Left lung (tissue), 10 donors: ENCODE results near the gene CPEB3. TPM values are rescaled to one million over a fixed set of nuclear protein-coding genes. Genes with fewer than 3 reads are reported as not detected.

ENCODE experiments used
- ATAC-seq: fragments of 200-7000 bp; cut with Tn5 transposase; one replicate; pipeline ENCODE4 v1.9.1; 2020; ENCODE audit warnings: moderate library complexity
- DNase-seq, 4 donors: peaks; one replicate each; pipeline ENCODE4 v3.0.0-alpha.2; 2013 to 2020
- H3K27ac ChIP-seq, 2 donors: fragments of 200-600 bp; sonication (generic) in 1 of 2; one replicate each; pipeline versions ENCODE4 v1.5.0 to v1.8.0; 2020 to 2021
- H3K27me3 ChIP-seq, 2 donors: fragments of 200-600 bp; sonication (generic) in 1 of 2; one replicate each; pipeline versions ENCODE4 v1.5.0 to v1.8.0; 2020 to 2021
- H3K36me3 ChIP-seq, 2 donors: fragments of 200-600 bp; sonication (generic) in 1 of 2; one replicate each; pipeline versions ENCODE4 v1.5.0 to v1.8.0; 2020 to 2021
- H3K4me1 ChIP-seq, 2 donors: fragments of 200-600 bp; one replicate each; pipeline ENCODE4 v1.8.0; 2021
- H3K4me3 ChIP-seq, 2 donors: fragments of 200-600 bp; sonication (generic) in 1 of 2; one replicate each; pipeline versions ENCODE4 v1.5.0 to v1.8.0; 2020 to 2021; ENCODE audit warnings: mild to moderate bottlenecking in 1 of 2
- H3K9me3 ChIP-seq, 2 donors: fragments of 200-600 bp; sonication (generic) in 1 of 2; one replicate each; pipeline versions ENCODE4 v1.5.0 to v1.8.0; 2020 to 2021
- CTCF ChIP-seq, 2 donors: fragments of 200-600 bp; sonication (generic) in 1 of 2; IDR thresholded peaks; one replicate each; pipeline versions ENCODE4 v1.5.0 to v1.8.0; 2021; ENCODE audit warnings: antibody characterized with exemption in 2 of 2
- intact Hi-C, 2 donors: fragments of 100-400 bp; cut with DNase I; formaldehyde crosslinking; loops; one replicate each; pipeline versions ENCODE4 v1.11.2 to v1.14.2; 2022
- polyA plus RNA-seq, 6 donors: library from polyadenylated mRNA; unstranded; fragments of 120-200 nt; gene quantifications; one replicate each; pipeline ENCODE4 v1.2.1, GENCODE V29; 2013; ENCODE audit not compliant: insufficient read length in 6 of 6
- total RNA-seq, 2 donors: library from RNA; stranded (reverse); fragmentation: NEBNext Ultra II Directional; extraction: Animal tissue kit (Norgen Biotek cat#: 25700); gene quantifications; one replicate each; pipeline ENCODE4 v1.2.1, GENCODE V29; 2021
- donor health status: DM: no; HTN: yes; CAD: no.
- donor health status: DM: no; HTN: no; CAD: no.

The CPEB3 gene
- total and polyA plus RNA-seq, 8 donors = 2.9 to 4.3 (median 3.5) TPM

DNA sequence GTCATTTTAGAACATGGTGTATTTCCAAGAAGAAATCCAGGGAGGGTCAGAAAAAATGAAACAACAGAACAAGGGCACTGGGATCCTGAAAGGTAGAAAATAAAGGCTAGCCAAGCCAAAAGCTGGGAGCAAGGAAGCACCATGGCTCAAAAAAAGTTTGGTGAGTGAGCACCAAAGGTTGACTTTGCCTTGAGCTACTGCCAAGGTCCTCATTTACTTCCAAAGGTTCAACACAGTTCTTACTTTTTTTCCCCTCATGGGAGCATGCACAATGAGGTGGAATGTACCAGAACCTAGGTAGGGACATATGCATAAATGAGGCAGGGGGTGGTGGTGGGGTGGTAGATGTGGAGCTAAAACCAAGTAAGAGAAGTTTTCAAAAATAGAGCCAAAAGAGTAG lies 182.8 kb downstream of the CPEB3 start:
- no peak for TF ChIP-seq CTCF (IDR thresholded peaks at IDR 0.05)
- Histone ChIP-seq H3K9me3 (no peaks in the 10 kb centered on the region), H3K27me3 (no peaks in the 10 kb centered on the region), H3K36me3 (no peaks in the 10 kb centered on the region), H3K4me3 (no peak overlapping the region), H3K4me1 (peaks cover 6 to 9% of the 10 kb centered on the region in 2 donors), H3K27ac (no peak overlapping the region)
- intact Hi-C loops = loop anchor here in 1 of 2 donors (10.0 kb wide), 1 partner anchor 187 kb away; the partner anchor contains the start of genes CPEB3 and MARCHF5
- ATAC-seq (no peak), DNase-seq (no peak)

- TF ChIP-seq CTCF (IDR thresholded peaks at IDR 0.05) = no peak
- H3K4me3 ChIP-seq = no peak overlapping the region
- H3K27me3 ChIP-seq = no peaks in the 10 kb centered on the region
Measured at GRCh38 chr10:92103376-92104090, 187.3 kb downstream of the CPEB3 start.

DNA sequence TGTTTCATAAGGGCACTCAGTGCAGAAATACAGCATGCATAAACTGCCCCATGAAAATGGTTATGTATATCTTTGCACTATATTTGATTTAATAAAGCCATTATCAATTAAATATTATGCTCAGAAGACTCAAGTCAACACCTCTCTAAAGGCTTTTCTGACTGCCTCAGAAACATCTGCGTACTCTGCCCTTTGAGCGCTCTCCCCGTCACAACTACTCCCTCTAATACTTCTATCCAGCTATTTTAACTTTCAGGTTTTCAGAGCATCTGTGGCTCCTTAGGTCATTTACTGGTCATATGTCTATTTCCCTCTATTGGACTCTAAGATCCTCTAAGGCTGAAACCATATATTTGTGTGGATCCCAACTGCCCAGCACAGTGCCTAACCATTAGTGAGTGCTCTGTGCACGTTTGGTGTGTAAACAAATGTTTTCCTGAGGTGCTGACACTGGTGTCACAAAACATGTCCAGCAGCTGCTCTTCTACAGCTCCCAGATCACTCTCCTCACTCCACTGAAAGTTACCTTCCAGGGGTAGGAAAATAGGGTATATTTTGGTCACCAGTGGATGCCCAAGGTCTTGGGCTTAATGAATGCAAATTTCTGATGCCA lies 188.2 kb downstream of the CPEB3 start:
- intact Hi-C loops = loop anchor here in 1 of 2 donors (10.0 kb wide), 1 partner anchor 192 kb away; the partner anchor contains the start of genes CPEB3 and MARCHF5
- H3K27ac ChIP-seq = no peak overlapping the region

More at GRCh38 chr10:92103376-92104090, 187.3 kb downstream of the CPEB3 start:
- no peak overlapping the region for H3K27ac ChIP-seq
- intact Hi-C loops = loop anchor here in 1 of 2 donors (10.0 kb wide), 1 partner anchor 191 kb away; the partner anchor contains the start of genes CPEB3 and MARCHF5
- DNase-seq (no peak), ATAC-seq (peak; percentile 36)
- H3K36me3 ChIP-seq = no peaks in the 10 kb centered on the region
- H3K4me1 ChIP-seq = peaks cover 6 to 22% of the 10 kb centered on the region in 2 donors
- no peaks in the 10 kb centered on the region for H3K9me3 ChIP-seq

GRCh38 chr10:92094960-92095359 lies 195.9 kb downstream of the CPEB3 start:
- no peak for TF ChIP-seq CTCF (IDR thresholded peaks at IDR 0.05)

More for the DNA sequence above, 188.2 kb downstream of the CPEB3 start:
- no peaks in the 10 kb centered on the region for H3K27me3 ChIP-seq
- no peaks in the 10 kb centered on the region for H3K36me3 ChIP-seq
- no peak for ATAC-seq
- no peak for DNase-seq
- no peaks in the 10 kb centered on the region for H3K9me3 ChIP-seq
- TF ChIP-seq CTCF (IDR thresholded peaks at IDR 0.05) = no peak
- H3K4me1 ChIP-seq = peaks cover 6 to 22% of the 10 kb centered on the region in 2 donors
- H3K4me3 ChIP-seq = no peak overlapping the region

GRCh38 chr10:92091965-92092364 lies 198.9 kb downstream of the CPEB3 start:
- no peaks in the 10 kb centered on the region for H3K9me3 ChIP-seq
- DNase-seq (no peak), ATAC-seq (no peak)
- H3K27ac ChIP-seq = no peak overlapping the region
- H3K27me3 ChIP-seq = no peaks in the 10 kb centered on the region
- intact Hi-C loops = no loop called here
- no peak for TF ChIP-seq CTCF (IDR thresholded peaks at IDR 0.05)
- no peak overlapping the region for H3K4me3 ChIP-seq
- H3K4me1 ChIP-seq = peaks cover 0 to 4% of the 10 kb centered on the region in 2 donors
- no peaks in the 10 kb centered on the region for H3K36me3 ChIP-seq

More at GRCh38 chr10:92094960-92095359, 195.9 kb downstream of the CPEB3 start:
- no peaks in the 10 kb centered on the region for H3K27me3 ChIP-seq
- no peaks in the 10 kb centered on the region for H3K4me1 ChIP-seq
- no peak overlapping the region for H3K4me3 ChIP-seq
- no peak for DNase-seq
- H3K27ac ChIP-seq = no peak overlapping the region
- ATAC-seq = no peak
- no peaks in the 10 kb centered on the region for H3K9me3 ChIP-seq
- intact Hi-C loops = no loop called here
- no peaks in the 10 kb centered on the region for H3K36me3 ChIP-seq
